ENCODE data around the gene ELF2.

Gene ELF2

GRCh38 chr4:139053909-139054308 is 123.1 kb downstream of the ELF2 start:
- H3K4me1 ChIP-seq (ENCODE audit: control insufficient read depth, insufficient read depth, low read length) = no peaks in the 10 kb centered on the region
- H3K27ac ChIP-seq (ENCODE audit: extremely low read depth, low read depth, low read length) = no peak overlapping the region
- peaks cover 5 to 37% of the 10 kb centered on the region in 2 experiments; a peak in 1 of 3 replicates for H3K36me3 ChIP-seq (ENCODE audit: control insufficient read depth in 2 of 2, insufficient read depth in 1 of 2, low read length in 2 of 2)
- TF ChIP-seq ZNF404 (tag by site-specific recombination; IDR thresholded peaks at IDR 0.05) = no peak
- TF ChIP-seq ZBTB7A (tag by site-specific recombination; IDR thresholded peaks at IDR 0.05; ENCODE audit: low read depth) = no peak
- TF ChIP-seq CTCF (tag by site-specific recombination; IDR thresholded peaks at IDR 0.05) = no peak
- no peak for TF ChIP-seq ZNF148 (tag by site-specific recombination; IDR thresholded peaks at IDR 0.05; ENCODE audit: borderline replicate concordance)
- TF ChIP-seq ZNF596 (tag by site-specific recombination; IDR thresholded peaks at IDR 0.05) = no peak
- no peak for TF ChIP-seq TRIM28 (IDR thresholded peaks at IDR 0.05; ENCODE audit: borderline replicate concordance, low read length)
- TF ChIP-seq EGR2 (tag by site-specific recombination; IDR thresholded peaks at IDR 0.05; ENCODE audit: low read depth) = no peak
- no peak for TF ChIP-seq KLF9 (tag by site-specific recombination; IDR thresholded peaks at IDR 0.05; ENCODE audit: low read depth)
- POLR2A ChIA-PET = no interaction called here
- CTCF ChIA-PET = no interaction called here
- H3K9me3 ChIP-seq (ENCODE audit: control insufficient read depth, insufficient read depth, low read depth, low read length) = no peaks in the 10 kb centered on the region
- H3K4me3 ChIP-seq (ENCODE audit: low read depth, low read length) = no peak overlapping the region

GRCh38 chr4:139050446-139050845 is 126.6 kb downstream of the ELF2 start:
- POLR2A ChIA-PET = no interaction called here
- CTCF ChIA-PET = no interaction called here
- Histone ChIP-seq H3K4me1 (ENCODE audit: control insufficient read depth, insufficient read depth, low read length) (no peaks in the 10 kb centered on the region), H3K4me3 (ENCODE audit: low read depth, low read length) (no peak overlapping the region), H3K36me3 (ENCODE audit: control insufficient read depth in 2 of 2, insufficient read depth in 1 of 2, low read length in 2 of 2) (peaks cover 0 to 47% of the 10 kb centered on the region in 2 experiments; a peak in 2 of 3 replicates), H3K27ac (ENCODE audit: extremely low read depth, low read depth, low read length) (no peak overlapping the region), H3K9me3 (ENCODE audit: control insufficient read depth, insufficient read depth, low read depth, low read length) (no peaks in the 10 kb centered on the region)
- TF ChIP-seq ZNF155 (tag by site-specific recombination; IDR thresholded peaks at IDR 0.05) (no peak), ZNF248 (tag by site-specific recombination; IDR thresholded peaks at IDR 0.05) (no peak), ZNF530 (tag by site-specific recombination; IDR thresholded peaks at IDR 0.05; ENCODE audit: low read depth) (no peak), ZBTB6 (tag by site-specific recombination; IDR thresholded peaks at IDR 0.05) (no peak), ZBTB11 (tag by site-specific recombination; conservative IDR thresholded peaks at IDR 0.05; ENCODE audit: low read depth) (no peak), ZNF518A (tag by site-specific recombination; conservative IDR thresholded peaks at IDR 0.05; ENCODE audit: low read depth) (no peak), ZFP41 (tag by site-specific recombination; IDR thresholded peaks at IDR 0.05; ENCODE audit: borderline replicate concordance) (no peak), ZNF311 (tag by site-specific recombination; IDR thresholded peaks at IDR 0.05; ENCODE audit: borderline replicate concordance) (no peak), ZNF600 (tag by site-specific recombination; IDR thresholded peaks at IDR 0.05) (no peak), ZBTB21 (tag by site-specific recombination; IDR thresholded peaks at IDR 0.05) (no peak), ZNF184 (tag by site-specific recombination; IDR thresholded peaks at IDR 0.05) (no peak), ZNF354C (tag by site-specific recombination; IDR thresholded peaks at IDR 0.05; ENCODE audit: borderline replicate concordance, low read depth) (no peak), ZNF596 (tag by site-specific recombination; IDR thresholded peaks at IDR 0.05) (no peak), ZNF140 (tag by site-specific recombination; IDR thresholded peaks at IDR 0.05) (no peak), ZNF324 (tag by site-specific recombination; IDR thresholded peaks at IDR 0.05) (no peak)
